ENCODE measurements around the gene NUMA1. TPM values are rescaled to one million over a fixed set of nuclear protein-coding genes. Genes with fewer than 3 reads are reported as not detected.
A peak's percentile ranks its signal among the peaks of the same experiment; 100 is the strongest.

Gene NUMA1
- total RNA-seq, 4 donors from 2014 or later = 142 to 237 (median 177) TPM

GRCh38 chr11:72067266-72067665 lies 13.1 kb downstream of the NUMA1 start:
- H3K4me3 ChIP-seq = no peak overlapping the region
- H3K36me3 ChIP-seq = peaks cover 0 to 29% (median 0%) of the 10 kb centered on the region in 3 donors
- no peaks in the 10 kb centered on the region for H3K27me3 ChIP-seq
- DNase-seq = no peak
- intact Hi-C loops (cut with DNase I) = no loop called here
- peaks cover 24 to 69% (median 41%) of the 10 kb centered on the region in 3 donors for H3K4me1 ChIP-seq
- no peaks in the 10 kb centered on the region for H3K9me3 ChIP-seq
- TF ChIP-seq POLR2A (IDR thresholded peaks at IDR 0.05) = no peak
- TF ChIP-seq, protein P1, sequence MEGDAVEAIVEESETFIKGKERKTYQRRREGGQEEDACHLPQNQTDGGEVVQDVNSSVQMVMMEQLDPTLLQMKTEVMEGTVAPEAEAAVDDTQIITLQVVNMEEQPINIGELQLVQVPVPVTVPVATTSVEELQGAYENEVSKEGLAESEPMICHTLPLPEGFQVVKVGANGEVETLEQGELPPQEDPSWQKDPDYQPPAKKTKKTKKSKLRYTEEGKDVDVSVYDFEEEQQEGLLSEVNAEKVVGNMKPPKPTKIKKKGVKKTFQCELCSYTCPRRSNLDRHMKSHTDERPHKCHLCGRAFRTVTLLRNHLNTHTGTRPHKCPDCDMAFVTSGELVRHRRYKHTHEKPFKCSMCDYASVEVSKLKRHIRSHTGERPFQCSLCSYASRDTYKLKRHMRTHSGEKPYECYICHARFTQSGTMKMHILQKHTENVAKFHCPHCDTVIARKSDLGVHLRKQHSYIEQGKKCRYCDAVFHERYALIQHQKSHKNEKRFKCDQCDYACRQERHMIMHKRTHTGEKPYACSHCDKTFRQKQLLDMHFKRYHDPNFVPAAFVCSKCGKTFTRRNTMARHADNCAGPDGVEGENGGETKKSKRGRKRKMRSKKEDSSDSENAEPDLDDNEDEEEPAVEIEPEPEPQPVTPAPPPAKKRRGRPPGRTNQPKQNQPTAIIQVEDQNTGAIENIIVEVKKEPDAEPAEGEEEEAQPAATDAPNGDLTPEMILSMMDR (IDR thresholded peaks at IDR 0.05) = no peak
- peak overlapping the region in 3 of 4 donors; percentile 8 to 92 (median 86) for H3K27ac ChIP-seq

- Histone ChIP-seq H3K27me3 (no peaks in the 10 kb centered on the region), H3K27ac (peak overlapping the region in 3 of 4 donors; percentile 8 to 92 (median 86)), H3K36me3 (peaks cover 0 to 34% (median 0%) of the 10 kb centered on the region in 3 donors), H3K4me3 (no peak overlapping the region), H3K9me3 (no peaks in the 10 kb centered on the region), H3K4me1 (peaks cover 19 to 65% (median 37%) of the 10 kb centered on the region in 3 donors)
- DNase-seq = no peak
- TF ChIP-seq POLR2A (IDR thresholded peaks at IDR 0.05) = no peak
- TF ChIP-seq, protein P1 (IDR thresholded peaks at IDR 0.05) = no peak
- intact Hi-C loops (cut with DNase I) = no loop called here
Observed at GRCh38 chr11:72066855-72067254, 13.5 kb downstream of the NUMA1 start.

GRCh38 chr11:72061739-72062396 lies 18.5 kb downstream of the NUMA1 start:
- 88 to 91% methylated on average over 5 of the region's 5 CpGs for WGBS, 2 donors

DNA sequence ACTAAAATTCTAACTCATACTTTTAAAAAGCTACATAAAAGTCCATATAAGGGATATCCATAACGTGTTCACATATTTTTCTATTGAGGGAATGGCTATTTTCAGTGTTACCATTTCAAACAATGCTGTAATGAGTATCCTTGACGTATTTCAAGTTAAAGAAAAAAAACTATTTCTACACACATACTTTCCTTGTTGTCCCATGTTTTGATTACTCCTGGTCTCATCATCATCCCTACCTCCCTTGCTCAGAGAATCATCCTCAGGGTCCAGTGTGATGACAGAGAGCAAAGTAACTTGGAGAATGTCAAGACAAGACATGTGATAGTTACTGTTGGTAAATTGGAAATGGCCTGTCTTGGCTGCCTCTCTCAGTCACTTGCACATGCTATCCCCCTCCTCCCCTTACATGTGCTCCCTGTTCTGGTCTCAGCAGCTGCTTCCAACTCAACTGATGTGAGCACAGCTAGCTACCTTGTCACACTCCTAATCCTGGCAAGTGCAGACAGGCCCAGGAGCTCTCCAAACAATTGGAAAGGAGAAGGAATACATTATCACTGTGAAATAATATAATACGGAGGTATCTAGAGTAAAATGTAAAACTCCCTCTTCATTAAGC lies 21.8 kb downstream of the NUMA1 start:
- DNase-seq = no peak
- peak overlapping the region in 2 of 4 donors; percentile 20 to 46 for H3K27ac ChIP-seq
- no peaks in the 10 kb centered on the region for H3K9me3 ChIP-seq
- peaks cover 0 to 53% (median 0%) of the 10 kb centered on the region in 3 donors for H3K36me3 ChIP-seq
- H3K4me3 ChIP-seq = no peak overlapping the region
- intact Hi-C loops (cut with DNase I) = no loop called here
- H3K27me3 ChIP-seq = no peaks in the 10 kb centered on the region
- peaks cover 3 to 28% (median 8%) of the 10 kb centered on the region in 3 donors for H3K4me1 ChIP-seq
- TF ChIP-seq, protein P1 (IDR thresholded peaks at IDR 0.05) = no peak
- TF ChIP-seq POLR2A (IDR thresholded peaks at IDR 0.05) = no peak
- 52% methylated on average over 3 of the region's 3 CpGs for WGBS, 2 donors

More at GRCh38 chr11:72061739-72062396, 18.5 kb downstream of the NUMA1 start:
- Histone ChIP-seq H3K27me3 (no peaks in the 10 kb centered on the region), H3K4me1 (peaks cover 6 to 43% (median 8%) of the 10 kb centered on the region in 3 donors), H3K36me3 (peaks cover 0 to 40% (median 0%) of the 10 kb centered on the region in 3 donors), H3K27ac (no peak overlapping the region), H3K4me3 (no peak overlapping the region), H3K9me3 (no peaks in the 10 kb centered on the region)
- intact Hi-C loops (cut with DNase I) = no loop called here
- DNase-seq = no peak
- TF ChIP-seq, protein P1 (IDR thresholded peaks at IDR 0.05) = no peak
- no peak for TF ChIP-seq POLR2A (IDR thresholded peaks at IDR 0.05)

DNA sequence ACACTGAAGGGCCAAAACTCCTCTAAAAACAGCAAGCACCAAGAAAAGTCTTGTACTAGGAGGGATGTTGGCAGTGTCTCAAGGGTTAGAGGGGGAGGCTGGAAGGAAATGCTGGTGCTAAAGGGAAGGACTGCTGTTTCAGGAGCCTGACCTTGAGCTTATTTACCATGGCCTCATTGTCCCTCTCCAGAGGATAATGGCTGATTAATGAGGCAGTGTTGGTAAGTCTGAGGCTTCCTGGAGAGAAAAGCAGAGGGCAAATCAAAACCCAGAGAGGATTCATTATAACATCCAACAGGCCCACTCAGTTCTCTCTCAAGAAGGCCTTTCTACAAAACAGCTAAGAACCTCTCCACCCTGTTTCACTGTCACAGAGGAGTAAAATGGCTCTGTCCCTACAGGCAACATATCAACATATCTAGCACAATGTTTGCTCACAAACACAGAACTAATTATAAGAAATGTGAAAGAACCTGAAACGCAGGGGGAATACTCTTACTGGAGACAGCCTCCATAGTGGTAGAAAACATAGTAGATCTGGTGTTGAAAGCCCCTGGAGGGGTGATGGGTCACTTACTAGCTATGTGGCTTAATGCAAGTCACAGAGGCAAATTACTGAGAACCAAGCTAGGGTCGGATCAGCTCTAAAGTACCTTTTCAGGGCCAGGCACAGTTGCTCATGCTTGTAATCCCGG lies 31.4 kb downstream of the NUMA1 start:
- intact Hi-C loops (cut with DNase I) = no loop called here
- Histone ChIP-seq H3K4me3 (no peak overlapping the region), H3K36me3 (peaks cover 0 to 68% (median 4%) of the 10 kb centered on the region in 3 donors), H3K4me1 (peaks cover 0 to 36% (median 0%) of the 10 kb centered on the region in 3 donors), H3K27ac (peak overlapping the region in 3 of 4 donors; percentile 0 to 44 (median 23)), H3K9me3 (no peaks in the 10 kb centered on the region), H3K27me3 (no peaks in the 10 kb centered on the region)
- TF ChIP-seq POLR2A (IDR thresholded peaks at IDR 0.05) = no peak
- TF ChIP-seq, protein P1 (IDR thresholded peaks at IDR 0.05) = no peak
- no peak for DNase-seq
- 89% methylated on average over 2 to 3 of the region's 3 CpGs for WGBS, 2 donors
